ENCODE results near the gene RIPOR3. TPM values are rescaled to one million over a fixed set of nuclear protein-coding genes. Genes with fewer than 3 reads are reported as not detected.

RIPOR3 gene
- polyA plus RNA-seq, 1 donor (not counting 4 experiments of a cell fraction or from before 2014, with no cell fraction given), result 0.10 TPM

DNA sequence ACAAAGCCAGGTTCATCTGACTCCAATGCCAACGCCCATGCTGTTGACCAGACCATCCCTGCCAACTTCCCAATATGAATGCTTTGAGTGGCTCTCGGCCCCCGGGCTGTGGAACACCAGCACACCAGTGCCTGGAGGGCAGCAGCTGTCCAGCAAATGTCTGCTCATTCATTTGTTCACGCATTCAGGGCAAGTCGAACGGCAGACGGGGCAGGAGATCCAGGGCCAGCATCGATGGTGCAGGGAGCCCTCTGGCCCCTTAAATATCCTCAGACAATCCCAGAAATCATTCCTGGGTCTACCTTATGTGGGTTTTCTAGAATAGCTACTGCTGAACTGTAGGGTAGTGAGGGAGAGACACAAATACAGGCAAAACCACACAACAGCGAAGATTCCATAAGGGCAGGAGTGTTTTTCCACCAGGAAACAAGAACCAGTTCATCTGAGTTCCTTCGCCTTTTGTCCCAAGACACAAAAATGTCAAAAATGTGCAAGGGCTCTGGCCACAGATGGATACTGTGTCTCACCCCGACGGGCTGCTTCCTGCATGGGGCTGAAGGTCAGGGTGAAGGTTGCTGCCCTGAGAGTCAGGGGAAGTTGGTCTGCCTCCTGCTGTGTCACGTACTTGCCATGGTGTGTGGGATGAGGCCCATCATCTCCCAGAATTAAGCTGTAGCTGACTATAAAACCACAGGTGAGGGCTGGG is 15.5 kb downstream of the RIPOR3 start:
- Histone ChIP-seq H3K9ac (ENCODE audit: control insufficient read depth, extremely low read depth, insufficient read depth, low read length) (no peak overlapping the region), H3K4me3 (ENCODE audit: control insufficient read depth in 2 of 3, extremely low read depth in 1 of 3, insufficient read depth in 2 of 3, low read depth in 1 of 3, low read length in 3 of 3) (no peak overlapping the region), H3K4me2 (ENCODE audit: control insufficient read depth, extremely low read depth, insufficient read depth, low read depth, low read length) (no peak overlapping the region), H2AFZ (ENCODE audit: control insufficient read depth, low read length) (no peak overlapping the region), H3K4me1 (ENCODE audit: control insufficient read depth, extremely low read depth, insufficient read depth, low read length) (no peaks in the 10 kb centered on the region), H3K36me3 (ENCODE audit: control insufficient read depth in 2 of 2, extremely low read depth in 1 of 2, insufficient read depth in 2 of 2, low read length in 2 of 2) (no peaks in the 10 kb centered on the region), H3K9me1 (ENCODE audit: control insufficient read depth, extremely low read depth, insufficient read depth, low read length) (no peaks in the 10 kb centered on the region), H3K79me2 (ENCODE audit: control insufficient read depth, insufficient read depth, low read length) (no peaks in the 10 kb centered on the region), H3K9me3 (ENCODE audit: control insufficient read depth, low read depth, low read length) (no peaks in the 10 kb centered on the region), H3K27ac (ENCODE audit: control insufficient read depth, insufficient read depth, low read length) (no peak overlapping the region), H4K20me1 (ENCODE audit: control insufficient read depth, extremely low read depth, insufficient read depth, low read length) (no peaks in the 10 kb centered on the region), H3K27me3 (ENCODE audit: control insufficient read depth, extremely low read depth, insufficient read depth, low read length) (no peaks in the 10 kb centered on the region)
- FAIRE-seq, result no peak
- no peak for DNase-seq (ENCODE audit: low read depth, low spot score)
- TF ChIP-seq, protein P1, sequence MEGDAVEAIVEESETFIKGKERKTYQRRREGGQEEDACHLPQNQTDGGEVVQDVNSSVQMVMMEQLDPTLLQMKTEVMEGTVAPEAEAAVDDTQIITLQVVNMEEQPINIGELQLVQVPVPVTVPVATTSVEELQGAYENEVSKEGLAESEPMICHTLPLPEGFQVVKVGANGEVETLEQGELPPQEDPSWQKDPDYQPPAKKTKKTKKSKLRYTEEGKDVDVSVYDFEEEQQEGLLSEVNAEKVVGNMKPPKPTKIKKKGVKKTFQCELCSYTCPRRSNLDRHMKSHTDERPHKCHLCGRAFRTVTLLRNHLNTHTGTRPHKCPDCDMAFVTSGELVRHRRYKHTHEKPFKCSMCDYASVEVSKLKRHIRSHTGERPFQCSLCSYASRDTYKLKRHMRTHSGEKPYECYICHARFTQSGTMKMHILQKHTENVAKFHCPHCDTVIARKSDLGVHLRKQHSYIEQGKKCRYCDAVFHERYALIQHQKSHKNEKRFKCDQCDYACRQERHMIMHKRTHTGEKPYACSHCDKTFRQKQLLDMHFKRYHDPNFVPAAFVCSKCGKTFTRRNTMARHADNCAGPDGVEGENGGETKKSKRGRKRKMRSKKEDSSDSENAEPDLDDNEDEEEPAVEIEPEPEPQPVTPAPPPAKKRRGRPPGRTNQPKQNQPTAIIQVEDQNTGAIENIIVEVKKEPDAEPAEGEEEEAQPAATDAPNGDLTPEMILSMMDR (optimal IDR thresholded peaks at IDR 0.05 in 1 of 3, IDR thresholded peaks at IDR 0.05 in 1 of 3, conservative IDR thresholded peaks at IDR 0.05 in 1 of 3; ENCODE audit: extremely low read depth in 1 of 3, insufficient read depth in 2 of 3, low read length in 3 of 3), result no peak
- TF ChIP-seq EZH2 (IDR thresholded peaks at IDR 0.05; ENCODE audit: low read length), result no peak
- dilution Hi-C loops (cut with MboI; ENCODE audit: extremely low pct_ligation_motif_present, low sequenced_read_pairs), result no loop called here

DNA sequence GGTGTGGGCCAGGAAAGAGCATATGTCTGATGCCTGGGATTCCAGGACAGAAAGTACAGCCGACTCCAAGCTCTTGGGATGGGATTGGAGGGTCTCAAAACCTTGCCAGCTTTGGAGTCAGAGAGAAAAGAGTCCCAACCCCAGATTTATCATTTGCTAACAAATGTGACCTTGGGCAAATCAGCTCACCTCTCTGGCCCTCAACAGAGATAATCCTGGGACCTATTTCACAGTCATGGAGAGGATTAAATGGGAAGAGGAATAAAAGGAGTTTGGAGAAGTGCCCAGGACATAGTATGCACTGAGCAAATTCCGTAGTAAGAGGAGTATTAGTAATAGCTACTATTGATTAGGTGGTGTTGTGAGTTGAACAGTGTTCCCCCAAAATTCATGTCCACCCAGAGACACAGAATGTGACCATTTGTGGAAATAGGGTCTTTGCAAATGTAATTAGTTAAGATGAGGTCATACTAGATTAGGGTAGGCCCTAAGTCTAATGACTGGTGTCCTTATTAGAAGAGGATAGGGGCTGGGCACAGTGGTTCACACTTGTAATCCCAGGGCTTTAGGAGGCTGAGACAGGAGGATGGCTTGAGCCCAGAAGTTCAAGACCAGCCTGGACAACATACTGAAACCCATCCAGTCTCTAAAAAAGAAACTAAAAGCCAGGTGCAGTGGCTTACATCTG is 17.1 kb downstream of the RIPOR3 start:
- Histone ChIP-seq H3K79me2 (ENCODE audit: control insufficient read depth, insufficient read depth, low read length) (no peaks in the 10 kb centered on the region), H3K4me3 (ENCODE audit: control insufficient read depth in 2 of 3, extremely low read depth in 1 of 3, insufficient read depth in 2 of 3, low read depth in 1 of 3, low read length in 3 of 3) (no peak overlapping the region), H3K4me2 (ENCODE audit: control insufficient read depth, extremely low read depth, insufficient read depth, low read depth, low read length) (no peak overlapping the region), H3K4me1 (ENCODE audit: control insufficient read depth, extremely low read depth, insufficient read depth, low read length) (no peaks in the 10 kb centered on the region), H3K9ac (ENCODE audit: control insufficient read depth, extremely low read depth, insufficient read depth, low read length) (no peak overlapping the region), H4K20me1 (ENCODE audit: control insufficient read depth, extremely low read depth, insufficient read depth, low read length) (no peaks in the 10 kb centered on the region), H3K27me3 (ENCODE audit: control insufficient read depth, extremely low read depth, insufficient read depth, low read length) (no peaks in the 10 kb centered on the region), H3K9me1 (ENCODE audit: control insufficient read depth, extremely low read depth, insufficient read depth, low read length) (no peaks in the 10 kb centered on the region), H3K9me3 (ENCODE audit: control insufficient read depth, low read depth, low read length) (no peaks in the 10 kb centered on the region), H3K36me3 (ENCODE audit: control insufficient read depth in 2 of 2, extremely low read depth in 1 of 2, insufficient read depth in 2 of 2, low read length in 2 of 2) (no peaks in the 10 kb centered on the region), H3K27ac (ENCODE audit: control insufficient read depth, insufficient read depth, low read length) (no peak overlapping the region), H2AFZ (ENCODE audit: control insufficient read depth, low read length) (no peak overlapping the region)
- FAIRE-seq (no peak), DNase-seq (ENCODE audit: low read depth, low spot score) (no peak)
- TF ChIP-seq, protein P1 (optimal IDR thresholded peaks at IDR 0.05 in 1 of 3, IDR thresholded peaks at IDR 0.05 in 1 of 3, conservative IDR thresholded peaks at IDR 0.05 in 1 of 3; ENCODE audit: extremely low read depth in 1 of 3, insufficient read depth in 2 of 3, low read length in 3 of 3), result no peak
- no peak for TF ChIP-seq EZH2 (IDR thresholded peaks at IDR 0.05; ENCODE audit: low read length)
- dilution Hi-C loops (cut with MboI; ENCODE audit: extremely low pct_ligation_motif_present, low sequenced_read_pairs), result no loop called here
